Spleen (tissue), 11 donors: Measurements from ENCODE around the gene KRT7. TPM values are rescaled to one million over a fixed set of nuclear protein-coding genes. Genes with fewer than 3 reads are reported as not detected.

Experiments
- DNase-seq: peaks from one replicate; pipeline ENCODE4 v3.0.0-alpha.2; 2020
- H3K27ac ChIP-seq, 8 donors: fragments of 200-600 bp; sonication (generic) in 7 of 8; 1 replicate in 4 of 8; 2 replicates in 4 of 8; pipeline versions ENCODE4 v1.5.0 to v1.8.0; 2016 to 2021; ENCODE audit warnings: inconsistent platforms in 4 of 8, mild to moderate bottlenecking in 4 of 8, moderate library complexity in 1 of 8
- H3K27me3 ChIP-seq, 7 donors: fragments of 200-600 bp; sonication (generic) in 6 of 7; replicated peaks in 1 of 7; 1 replicate in 4 of 7; 2 replicates in 3 of 7; pipeline versions ENCODE4 v1.5.0 to v1.8.0; 2016 to 2021; ENCODE audit warnings: inconsistent platforms in 3 of 7, mild to moderate bottlenecking in 1 of 7
- H3K36me3 ChIP-seq, 6 donors: fragments of 200-600 bp; sonication (generic) in 5 of 6; 1 replicate in 4 of 6; 2 replicates in 2 of 6; pipeline versions ENCODE4 v1.5.0 to v1.8.0; 2016 to 2021; ENCODE audit warnings: inconsistent platforms in 2 of 6
- H3K4me1 ChIP-seq, 6 donors: fragments of 200-600 bp; sonication (generic) in 5 of 6; 1 replicate in 3 of 6; 2 replicates in 3 of 6; pipeline versions ENCODE4 v1.5.0 to v1.8.0; 2016 to 2021; ENCODE audit warnings: inconsistent platforms in 3 of 6
- H3K4me3 ChIP-seq, 8 donors: fragments of 200-600 bp; sonication (generic) in 7 of 8; 1 replicate in 4 of 8; 2 replicates in 4 of 8; pipeline versions ENCODE4 v1.5.0 to v1.8.0; 2016 to 2021; ENCODE audit warnings: inconsistent platforms in 4 of 8, mild to moderate bottlenecking in 4 of 8, moderate library complexity in 2 of 8
- H3K9me3 ChIP-seq, 8 donors: fragments of 200-600 bp; sonication (generic) in 7 of 8; 1 replicate in 4 of 8; 2 replicates in 4 of 8; pipeline versions ENCODE4 v1.5.0 to v1.8.0; 2016 to 2021; ENCODE audit warnings: inconsistent platforms in 4 of 8
- POLR2A ChIP-seq, 3 donors: fragments of 450-650 bp; IDR thresholded peaks; one replicate each; pipeline ENCODE4 v1.5.1; 2017; ENCODE audit warnings: antibody characterized with exemption in 3 of 3, mild to moderate bottlenecking in 1 of 3
- POLR2AphosphoS5 ChIP-seq, 3 donors: sonication (generic); formaldehyde crosslinking; IDR thresholded peaks; one replicate each; pipeline ENCODE4 v1.5.1; 2017; ENCODE audit warnings: antibody characterized with exemption in 3 of 3
- WGBS, 5 donors: extraction: QIAGEN DNeasy Blood & Tissue Kit in 3 of 5; methylation state at CpG; one replicate each; pipeline versions ENCODE4 v1.1.5 to v1.1.7; 2013 to 2018; 5-methylcytosine and 5-hydroxymethylcytosine counted together
- intact Hi-C: fragments of 100-400 bp; cut with DNase I; formaldehyde crosslinking; loops from one replicate; pipeline ENCODE4 v1.15.0; 2023; ENCODE audit warnings: low total_unique reads
- polyA plus RNA-seq, 3 donors: library from polyadenylated mRNA; stranded (reverse); fragments of 200-250 nt; gene quantifications; one replicate each; pipeline ENCODE4 v1.2.1, GENCODE V29; 2013
- total RNA-seq, 7 donors: library from RNA; depleted of rRNA in 3 of 7; stranded (reverse); fragments of >200 nt in 3 of 7; fragmentation: NEBNext Ultra II Directional in 4 of 7; extraction: Animal tissue kit (Norgen Biotek cat#: 25700) in 4 of 7; gene quantifications; one replicate each; pipeline versions ENCODE4 v1.1.0 to v1.2.1, GENCODE V29; 2016 to 2021
- TF ChIP-seq, protein P1 (sequence below), 11 experiments: fragments of 200-600 bp in 7 of 11; fragments of 450-650 bp in 4 of 11; sonication (generic) in 4 of 11; IDR thresholded peaks in 8 of 11; conservative IDR thresholded peaks in 3 of 11; 1 replicate in 7 of 11; 2 replicates in 4 of 11; pipeline versions ENCODE4 v1.4.0 to v1.8.0; 2016 to 2021; ENCODE audit warnings: antibody characterized with exemption in 11 of 11, inconsistent platforms in 4 of 11, mild to moderate bottlenecking in 1 of 11
- donor health status: healthy with polysubstance abuse.
- donor health status: DM: no; HTN: no; CAD: no; lungs with moderate emphysema.
- donor health status: DM: no; HTN: no; CAD: no.
- donor health status: Bipolar disorder and iron deficiency.
- donor health status: healthy.
- donor health status: DM: no; HTN: no; CAD: no.
- donor health status: DM: yes; HTN: yes; CAD: no.

KRT7 gene
- total and polyA plus RNA-seq, 10 donors: 0.73 to 1.9 (median 1.2) TPM; not detected in 3

DNA sequence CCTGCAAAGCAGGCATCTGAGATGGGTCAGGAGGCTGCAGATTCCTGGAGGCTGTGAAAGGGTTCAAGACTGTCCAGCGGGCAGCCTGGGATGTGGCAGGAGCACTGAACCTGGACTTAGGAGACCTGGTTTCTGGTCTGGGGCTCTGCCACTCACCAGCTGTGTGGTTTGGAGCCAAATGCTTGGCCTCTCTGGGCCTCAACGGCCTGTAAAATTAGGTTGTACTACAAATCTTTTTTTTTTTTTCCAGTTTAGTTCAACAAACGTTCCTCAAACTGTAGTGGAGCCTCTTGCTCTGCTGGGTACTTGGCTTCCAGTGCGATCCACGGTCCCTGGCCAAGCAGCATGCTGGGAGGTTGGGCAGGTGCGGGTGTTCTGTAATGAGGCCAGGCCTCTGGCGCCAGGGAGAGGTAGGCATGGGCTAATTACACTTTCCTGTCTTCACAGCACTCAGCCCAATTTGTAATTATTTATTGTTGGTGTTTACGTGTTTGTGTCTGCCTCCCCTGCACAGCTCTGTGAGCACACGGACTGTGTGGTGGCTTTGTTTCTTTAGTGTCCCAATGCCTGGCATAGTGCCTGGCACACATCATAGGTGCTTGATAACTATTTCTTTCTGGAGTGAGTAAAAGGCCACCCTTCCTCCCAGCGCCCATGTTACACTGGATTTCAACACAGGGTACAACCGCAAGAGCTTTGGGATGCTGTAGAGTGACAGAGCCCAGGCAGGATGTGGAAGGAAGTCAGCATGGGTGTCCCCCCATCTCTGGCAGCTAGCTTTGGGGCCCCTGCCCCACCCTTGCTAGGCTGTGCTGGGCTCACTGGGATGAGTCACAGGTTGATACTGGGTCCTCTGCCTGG, 35.4 kb upstream of the KRT7 start:
- Histone ChIP-seq H3K36me3 (no peaks in the 10 kb centered on the region), H3K9me3 (no peaks in the 10 kb centered on the region), H3K27me3 (peaks cover 0 to 10% (median 0%) of the 10 kb centered on the region in 7 donors), H3K27ac (peak overlapping the region in 7 of 8 donors; percentile 3 to 84 (median 72)), H3K4me1 (peaks cover 10 to 92% (median 55%) of the 10 kb centered on the region in 6 donors), H3K4me3 (peak overlapping the region in 1 of 8 donors; percentile 9)
- intact Hi-C loops: no loop called here
- 49 to 67% (median 62%) methylated on average over 10 to 11 of the region's 11 CpGs for WGBS, 5 donors
- no peak for DNase-seq
- TF ChIP-seq POLR2A (IDR thresholded peaks at IDR 0.05) (no peak), POLR2AphosphoS5 (IDR thresholded peaks at IDR 0.05) (peak in 1 of 3 donors; percentile 11)
- TF ChIP-seq, protein P1, sequence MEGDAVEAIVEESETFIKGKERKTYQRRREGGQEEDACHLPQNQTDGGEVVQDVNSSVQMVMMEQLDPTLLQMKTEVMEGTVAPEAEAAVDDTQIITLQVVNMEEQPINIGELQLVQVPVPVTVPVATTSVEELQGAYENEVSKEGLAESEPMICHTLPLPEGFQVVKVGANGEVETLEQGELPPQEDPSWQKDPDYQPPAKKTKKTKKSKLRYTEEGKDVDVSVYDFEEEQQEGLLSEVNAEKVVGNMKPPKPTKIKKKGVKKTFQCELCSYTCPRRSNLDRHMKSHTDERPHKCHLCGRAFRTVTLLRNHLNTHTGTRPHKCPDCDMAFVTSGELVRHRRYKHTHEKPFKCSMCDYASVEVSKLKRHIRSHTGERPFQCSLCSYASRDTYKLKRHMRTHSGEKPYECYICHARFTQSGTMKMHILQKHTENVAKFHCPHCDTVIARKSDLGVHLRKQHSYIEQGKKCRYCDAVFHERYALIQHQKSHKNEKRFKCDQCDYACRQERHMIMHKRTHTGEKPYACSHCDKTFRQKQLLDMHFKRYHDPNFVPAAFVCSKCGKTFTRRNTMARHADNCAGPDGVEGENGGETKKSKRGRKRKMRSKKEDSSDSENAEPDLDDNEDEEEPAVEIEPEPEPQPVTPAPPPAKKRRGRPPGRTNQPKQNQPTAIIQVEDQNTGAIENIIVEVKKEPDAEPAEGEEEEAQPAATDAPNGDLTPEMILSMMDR (IDR thresholded peaks at IDR 0.05 in 8 of 11, conservative IDR thresholded peaks at IDR 0.05 in 3 of 11): no peak

- Histone ChIP-seq H3K4me1 (peaks cover 11 to 92% (median 56%) of the 10 kb centered on the region in 6 donors), H3K36me3 (no peaks in the 10 kb centered on the region), H3K9me3 (no peaks in the 10 kb centered on the region), H3K4me3 (peak overlapping the region in 1 of 8 donors; percentile 9), H3K27ac (peak overlapping the region in 7 of 8 donors; percentile 3 to 84 (median 72)), H3K27me3 (peaks cover 0 to 20% (median 0%) of the 10 kb centered on the region in 7 donors)
- DNase-seq: peak; percentile 82
- whole genome bisulfite sequencing, 5 donors: 21 to 36% (median 34%) methylated on average over 3 to 5 of the region's 5 CpGs
- TF ChIP-seq POLR2AphosphoS5 (IDR thresholded peaks at IDR 0.05) (peak in 2 of 3 donors; percentile 25 to 67), POLR2A (IDR thresholded peaks at IDR 0.05) (no peak)
- intact Hi-C loops: no loop called here
Measured at GRCh38 chr12:52198454-52199215, 34.4 kb upstream of the KRT7 start.

GRCh38 chr12:52199294-52199919, 33.6 kb upstream of the KRT7 start:
- no peaks in the 10 kb centered on the region for H3K9me3 ChIP-seq
- no peak for DNase-seq
- H3K4me1 ChIP-seq: peaks cover 11 to 91% (median 54%) of the 10 kb centered on the region in 6 donors
- 66 to 92% (median 77%) methylated on average over 6 to 8 of the region's 8 CpGs for WGBS, 5 donors
- TF ChIP-seq, protein P1 (IDR thresholded peaks at IDR 0.05 in 8 of 11, conservative IDR thresholded peaks at IDR 0.05 in 3 of 11): no peak
- TF ChIP-seq POLR2A (IDR thresholded peaks at IDR 0.05): no peak
- no peak for TF ChIP-seq POLR2AphosphoS5 (IDR thresholded peaks at IDR 0.05)
- peaks cover 0 to 28% (median 0%) of the 10 kb centered on the region in 7 donors for H3K27me3 ChIP-seq
- H3K36me3 ChIP-seq: no peaks in the 10 kb centered on the region
- no peak overlapping the region for H3K4me3 ChIP-seq
- intact Hi-C loops: no loop called here
- peak overlapping the region in 4 of 8 donors; percentile 61 to 84 (median 78) for H3K27ac ChIP-seq

GRCh38 chr12:52200086-52200780, 32.8 kb upstream of the KRT7 start:
- H3K36me3 ChIP-seq: no peaks in the 10 kb centered on the region
- intact Hi-C loops: no loop called here
- no peak for TF ChIP-seq POLR2A (IDR thresholded peaks at IDR 0.05)
- TF ChIP-seq POLR2AphosphoS5 (IDR thresholded peaks at IDR 0.05): no peak
- TF ChIP-seq, protein P1 (IDR thresholded peaks at IDR 0.05 in 8 of 11, conservative IDR thresholded peaks at IDR 0.05 in 3 of 11): no peak
- DNase-seq: no peak
- H3K27ac ChIP-seq: peak overlapping the region in 4 of 8 donors; percentile 58 to 84 (median 73)
- no peaks in the 10 kb centered on the region for H3K9me3 ChIP-seq
- peaks cover 11 to 83% (median 50%) of the 10 kb centered on the region in 6 donors for H3K4me1 ChIP-seq
- WGBS, 5 donors: 78 to 95% (median 90%) methylated on average over 12 to 13 of the region's 13 CpGs
- H3K27me3 ChIP-seq: peaks cover 0 to 29% (median 0%) of the 10 kb centered on the region in 7 donors
- H3K4me3 ChIP-seq: no peak overlapping the region
